Adrenal gland (tissue), 5 donors: ENCODE data around the gene CUX1.

Source experiments
- CTCF ChIP-seq, 6 experiments: fragments of 450-650 bp in 4 of 6; fragments of 200-600 bp in 2 of 6; sonication (generic) in 1 of 6; IDR thresholded peaks; 1 replicate in 5 of 6; 2 replicates in 1 of 6; pipeline versions ENCODE4 v1.5.1 to v1.8.0; 2016 to 2021; ENCODE audit warnings: antibody characterized with exemption in 6 of 6, mild to moderate bottlenecking in 2 of 6, moderate library complexity in 1 of 6
- POLR2A ChIP-seq, 2 donors: fragments of 450-650 bp; IDR thresholded peaks; one replicate each; pipeline ENCODE4 v1.6.1; 2017; ENCODE audit warnings: antibody characterized with exemption in 2 of 2, mild to moderate bottlenecking in 2 of 2, moderate library complexity in 1 of 2
- donor health status: DM: no; HTN: no; CAD: no.

GRCh38 chr7:101960323-101960722 lies 142.9 kb downstream of the CUX1 start:
- TF ChIP-seq CTCF (IDR thresholded peaks at IDR 0.05), result no peak
- no peak for TF ChIP-seq POLR2A (IDR thresholded peaks at IDR 0.05)
